HepG2 (cell line): ENCODE results near the gene STOM. TPM values are rescaled to one million over a fixed set of nuclear protein-coding genes. Genes with fewer than 3 reads are reported as not detected.

ENCODE experiments used
- CENPT ChIP-seq: sonication (generic); formaldehyde crosslinking; IDR thresholded peaks from 2 replicates; pipeline ENCODE4 v1.8.0; 2022; ENCODE audit warnings: low read depth, mild to moderate bottlenecking, moderate library complexity, missing genetic modification reagents
- KLF9 ChIP-seq: IDR thresholded peaks from 2 replicates; pipeline ENCODE4 v1.6.1; 2016; ENCODE audit warnings: low read depth
- MYC ChIP-seq: sonication (generic); formaldehyde crosslinking; IDR thresholded peaks from 2 replicates; pipeline ENCODE4 v1.9.0; 2021; ENCODE audit warnings: missing genetic modification reagents, borderline replicate concordance
- REL ChIP-seq: sonication (generic); formaldehyde crosslinking; conservative IDR thresholded peaks from 2 replicates; pipeline ENCODE4 v1.8.0; 2022; ENCODE audit warnings: mild to moderate bottlenecking, missing genetic modification reagents, moderate library complexity
- SSRP1 ChIP-seq: IDR thresholded peaks from 2 replicates; pipeline ENCODE4 v1.6.1; 2016; ENCODE audit warnings: control low read depth
- TCF7 ChIP-seq: sonication (generic); IDR thresholded peaks from 2 replicates; pipeline ENCODE4 v1.6.1; 2016; ENCODE audit warnings: antibody characterized with exemption, low read depth
- TEF ChIP-seq: sonication (generic); formaldehyde crosslinking; IDR thresholded peaks from 2 replicates; pipeline ENCODE4 v1.5.0; 2020; ENCODE audit warnings: missing genetic modification reagents
- UBTF ChIP-seq: sonication (generic); formaldehyde crosslinking; IDR thresholded peaks from 2 replicates; pipeline ENCODE4 v1.4.0; 2020; ENCODE audit warnings: mild to moderate bottlenecking, missing genetic modification reagents
- ZNF160 ChIP-seq: sonication (generic); formaldehyde crosslinking; IDR thresholded peaks from 2 replicates; pipeline ENCODE4 v1.8.0; 2022; ENCODE audit warnings: mild to moderate bottlenecking, inconsistent platforms, missing genetic modification reagents
- ZNF547 ChIP-seq: sonication (generic); formaldehyde crosslinking; IDR thresholded peaks from 2 replicates; pipeline ENCODE4 v1.5.1; 2020; ENCODE audit warnings: mild to moderate bottlenecking, missing genetic modification reagents
- ZNF687 ChIP-seq: sonication (generic); formaldehyde crosslinking; IDR thresholded peaks from 2 replicates; pipeline ENCODE4 v1.5.1; 2020; ENCODE audit warnings: mild to moderate bottlenecking, missing genetic modification reagents, moderate library complexity
- polyA plus RNA-seq, 8 experiments: library from polyadenylated mRNA; depleted of rRNA in 3 of 8; stranded (reverse) in 7 of 8; unstranded in 1 of 8; fragments of >200 nt; fragmentation: Illumina TruSeq in 4 of 8; extraction: Trizol in 4 of 8; gene quantifications; 2 replicates each; pipeline versions ENCODE4 v1.2.1 to v1.2.3, GENCODE V29; 2011 to 2016; ENCODE audit warnings: low read depth in 4 of 8, missing spikeins in 1 of 8, mixed read lengths in 1 of 8; ENCODE audit not compliant: insufficient read depth in 1 of 8
- total RNA-seq, 5 experiments: library from RNA; depleted of rRNA; stranded (reverse); fragments of >200 nt; fragmentation: Illumina TruSeq; extraction: Trizol; gene quantifications; 2 replicates each; pipeline ENCODE4 v1.2.3, GENCODE V29; 2016; ENCODE audit warnings: low read depth in 1 of 5

Gene STOM
- total and polyA plus RNA-seq, 2 of the 13 experiments (the other 11 are each of a cell fraction or from before 2014, with no cell fraction given): 43.6 to 165 TPM

- TF ChIP-seq UBTF (CRISPR knock-in tag): no peak
- no peak for TF ChIP-seq ZNF160
- no peak for TF ChIP-seq ZNF547 (CRISPR knock-in tag)
- no peak for TF ChIP-seq CENPT (CRISPR knock-in tag)
- TF ChIP-seq TCF7: peak; percentile 66
- TF ChIP-seq SSRP1 (CRISPR knock-in tag): no peak
- TF ChIP-seq REL (CRISPR knock-in tag): no peak
- no peak for TF ChIP-seq ZNF687 (CRISPR knock-in tag)
- TF ChIP-seq TEF (CRISPR knock-in tag): peak; percentile 87
- no peak for TF ChIP-seq MYC
- TF ChIP-seq KLF9 (CRISPR knock-in tag): 0 out of 2 replicates have a peak, but pooled peaks have one; percentile 46
Measured at GRCh38 chr9:121322037-121322736, 47.9 kb downstream of the STOM start (continued).
